ENCODE data around the gene P2RY1.

DNA sequence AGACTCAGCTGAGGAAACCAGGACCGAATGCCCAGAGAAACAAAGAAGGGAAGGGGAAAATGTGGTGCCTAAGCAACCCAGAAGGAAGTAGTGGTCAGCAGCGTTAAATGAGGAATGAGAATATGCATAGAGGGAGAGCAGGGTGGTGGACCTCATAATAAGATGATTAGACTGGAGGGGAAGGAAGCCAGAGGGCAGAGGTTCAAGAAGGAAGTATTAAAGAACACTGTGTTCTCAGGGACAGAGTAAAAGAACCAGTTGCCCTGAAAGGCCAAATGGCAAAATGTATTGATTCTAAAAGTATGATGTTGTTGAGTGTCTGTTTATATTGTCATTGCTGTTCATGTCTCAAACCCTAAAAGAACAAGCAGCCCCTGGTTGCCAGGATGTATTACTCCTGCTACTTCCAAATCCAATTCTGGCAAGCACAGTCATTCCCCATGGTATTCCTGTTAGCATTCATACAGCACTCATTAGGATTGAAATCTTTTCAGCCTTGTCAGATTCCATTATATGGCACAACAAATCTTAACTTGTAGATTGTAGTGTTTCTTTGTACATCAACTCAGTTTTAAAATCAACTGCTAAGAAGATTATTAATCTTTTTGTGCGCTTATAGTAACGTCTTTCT lies 23.4 kb downstream of the P2RY1 start:
- TF ChIP-seq ZNF274 (IDR thresholded peaks at IDR 0.05; ENCODE audit: low read depth, low read length) (no peak), YY1 (IDR thresholded peaks at IDR 0.05; ENCODE audit: insufficient read depth, insufficient read length) (no peak), SUZ12 (IDR thresholded peaks at IDR 0.05; ENCODE audit: extremely low read depth, insufficient read depth, insufficient read length) (no peak)

Data from NT2/D1 (cell line).